CD4-positive, alpha-beta T cell (primary cell): ENCODE measurements around the gene GJA8. TPM values are rescaled to one million over a fixed set of nuclear protein-coding genes. Genes with fewer than 3 reads are reported as not detected.

Experiments
- ATAC-seq: fragments of 200-7000 bp; cut with Tn5 transposase; one replicate; pipeline ENCODE4 v1.10.0; 2022; ENCODE audit warnings: mild to moderate bottlenecking; ENCODE audit not compliant: poor library complexity
- CTCF ChIA-PET: fragments of 350-600 bp; sonication (Branson Sonifier 250); formaldehyde crosslinking; loops from one replicate; lab custom pipeline; 2021; ENCODE audit warnings: antibody characterized with exemption, inconsistent platforms; lab: Charles Lee
- POLR2A ChIA-PET: fragments of 350-600 bp; sonication (Branson Sonifier 250); formaldehyde crosslinking; loops from one replicate; lab custom pipeline; 2021; ENCODE audit warnings: antibody characterized with exemption, inconsistent platforms; lab: Charles Lee
- DNase-seq, 14 experiments: peaks; one replicate each; pipeline ENCODE4 v3.0.0-alpha.2; 2013 to 2020; ENCODE audit warnings: mixed read lengths in 2 of 14
- H3K27ac ChIP-seq, 2 donors: one replicate each; pipeline versions ENCODE4 v1.5.1 to v1.7.0; 2013; ENCODE audit warnings: low read length in 2 of 2, low read depth in 1 of 2, mild to moderate bottlenecking in 1 of 2
- H3K27me3 ChIP-seq, 2 experiments: 1 replicate in 1 of 2; 2 replicates in 1 of 2; pipeline versions ENCODE4 v1.6.1 to v1.7.0; 2013; ENCODE audit warnings: low read length in 2 of 2, control low read depth in 1 of 2, mild to moderate bottlenecking in 1 of 2, moderate library complexity in 1 of 2; ENCODE audit not compliant: insufficient read depth in 2 of 2, control insufficient read depth in 1 of 2
- H3K36me3 ChIP-seq: one replicate; pipeline ENCODE4 v1.6.1; 2013; ENCODE audit warnings: low read length, control low read depth; ENCODE audit not compliant: insufficient read depth
- H3K4me1 ChIP-seq: one replicate; pipeline ENCODE4 v1.6.1; 2013; ENCODE audit warnings: low read length, control low read depth; ENCODE audit not compliant: insufficient read depth
- H3K4me3 ChIP-seq: one replicate; pipeline ENCODE4 v1.5.1; 2013; ENCODE audit warnings: mild to moderate bottlenecking, low read length, moderate library complexity
- H3K9me3 ChIP-seq, 2 experiments: 1 replicate in 1 of 2; 2 replicates in 1 of 2; pipeline versions ENCODE4 v1.6.1 to v1.7.0; 2013; ENCODE audit warnings: low read length in 2 of 2, mild to moderate bottlenecking in 2 of 2, control low read depth in 1 of 2, moderate library complexity in 1 of 2; ENCODE audit not compliant: control insufficient read depth in 1 of 2, insufficient read depth in 1 of 2
- H3K27ac Mint-ChIP-seq: one replicate; pipeline ENCODE4 v1.8.0; 2020; ENCODE audit warnings: mixed read lengths
- H3K27me3 Mint-ChIP-seq: one replicate; pipeline ENCODE4 v1.8.0; 2021; ENCODE audit warnings: mixed read lengths
- H3K36me3 Mint-ChIP-seq: one replicate; pipeline ENCODE4 v1.8.0; 2021; ENCODE audit warnings: low read depth, mixed read lengths
- H3K4me1 Mint-ChIP-seq: one replicate; pipeline ENCODE4 v1.8.0; 2021; ENCODE audit warnings: low read depth, mixed read lengths
- H3K4me3 Mint-ChIP-seq: one replicate; pipeline ENCODE4 v1.8.0; 2020; ENCODE audit warnings: mild to moderate bottlenecking, mixed read lengths
- H3K9me3 Mint-ChIP-seq: one replicate; pipeline ENCODE4 v1.8.0; 2020; ENCODE audit warnings: mixed read lengths
- intact Hi-C, 2 experiments: fragments of 100-400 bp; cut with DNase I in 1 of 2; cut with micrococcal nuclease in 1 of 2; formaldehyde crosslinking; loops; one replicate each; pipeline versions ENCODE4 v1.15.1 to v1.9.0; 2023 to 2025; cut with DNase I, micrococcal nuclease
- total RNA-seq, 174 experiments: library from RNA in 2 of 174; stranded (reverse) in 2 of 174; gene quantifications; one replicate each; pipeline ENCODE4 v1.2.3 and lab custom pipeline; 2021 to 2026
- TF ChIP-seq, protein P1 (sequence below): fragments of 200-600 bp; IDR thresholded peaks from one replicate; pipeline ENCODE4 v1.8.0; 2022; ENCODE audit warnings: antibody characterized with exemption, mild to moderate bottlenecking

GJA8 gene
- total RNA-seq, 2 experiments from 2014 or later, result not detected

DNA sequence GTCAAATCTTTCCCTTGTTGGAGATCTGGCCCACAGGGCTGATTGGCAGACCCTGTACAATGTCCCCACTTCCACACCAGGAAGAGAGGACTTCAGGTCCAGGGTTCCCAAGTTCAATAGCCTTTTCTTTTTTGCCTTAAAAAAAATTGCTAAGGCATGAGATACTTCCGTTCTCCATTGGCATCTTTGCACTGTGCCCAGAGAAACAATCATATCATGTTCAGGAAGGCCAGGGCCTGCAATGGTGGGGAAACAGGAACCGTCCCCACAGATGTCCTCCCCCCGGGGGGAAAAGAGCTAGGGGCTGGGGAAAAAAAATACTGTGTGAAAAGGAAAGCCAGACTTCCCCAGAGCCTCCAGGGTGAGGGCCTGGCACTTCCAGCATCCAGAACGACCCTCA is 24.6 kb upstream of the GJA8 start:
- no peaks in the 10 kb centered on the region for H3K4me1 ChIP-seq
- Mint-ChIP-seq H3K4me1 (no peaks in the 10 kb centered on the region), H3K27ac (no peak overlapping the region), H3K27me3 (peaks cover 20% of the 10 kb centered on the region), H3K4me3 (no peak overlapping the region), H3K9me3 (no peaks in the 10 kb centered on the region), H3K36me3 (no peaks in the 10 kb centered on the region)
- CTCF ChIA-PET, result no interaction called here
- no peak overlapping the region for H3K4me3 ChIP-seq
- H3K27me3 ChIP-seq, result no peaks in the 10 kb centered on the region
- intact Hi-C loops, result no loop called here
- H3K9me3 ChIP-seq, result no peaks in the 10 kb centered on the region
- DNase-seq (no peak), ATAC-seq (no peak)
- H3K27ac ChIP-seq, result no peak overlapping the region
- H3K36me3 ChIP-seq, result no peaks in the 10 kb centered on the region
- POLR2A ChIA-PET, result no interaction called here
- TF ChIP-seq, protein P1, sequence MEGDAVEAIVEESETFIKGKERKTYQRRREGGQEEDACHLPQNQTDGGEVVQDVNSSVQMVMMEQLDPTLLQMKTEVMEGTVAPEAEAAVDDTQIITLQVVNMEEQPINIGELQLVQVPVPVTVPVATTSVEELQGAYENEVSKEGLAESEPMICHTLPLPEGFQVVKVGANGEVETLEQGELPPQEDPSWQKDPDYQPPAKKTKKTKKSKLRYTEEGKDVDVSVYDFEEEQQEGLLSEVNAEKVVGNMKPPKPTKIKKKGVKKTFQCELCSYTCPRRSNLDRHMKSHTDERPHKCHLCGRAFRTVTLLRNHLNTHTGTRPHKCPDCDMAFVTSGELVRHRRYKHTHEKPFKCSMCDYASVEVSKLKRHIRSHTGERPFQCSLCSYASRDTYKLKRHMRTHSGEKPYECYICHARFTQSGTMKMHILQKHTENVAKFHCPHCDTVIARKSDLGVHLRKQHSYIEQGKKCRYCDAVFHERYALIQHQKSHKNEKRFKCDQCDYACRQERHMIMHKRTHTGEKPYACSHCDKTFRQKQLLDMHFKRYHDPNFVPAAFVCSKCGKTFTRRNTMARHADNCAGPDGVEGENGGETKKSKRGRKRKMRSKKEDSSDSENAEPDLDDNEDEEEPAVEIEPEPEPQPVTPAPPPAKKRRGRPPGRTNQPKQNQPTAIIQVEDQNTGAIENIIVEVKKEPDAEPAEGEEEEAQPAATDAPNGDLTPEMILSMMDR, result no peak

DNA sequence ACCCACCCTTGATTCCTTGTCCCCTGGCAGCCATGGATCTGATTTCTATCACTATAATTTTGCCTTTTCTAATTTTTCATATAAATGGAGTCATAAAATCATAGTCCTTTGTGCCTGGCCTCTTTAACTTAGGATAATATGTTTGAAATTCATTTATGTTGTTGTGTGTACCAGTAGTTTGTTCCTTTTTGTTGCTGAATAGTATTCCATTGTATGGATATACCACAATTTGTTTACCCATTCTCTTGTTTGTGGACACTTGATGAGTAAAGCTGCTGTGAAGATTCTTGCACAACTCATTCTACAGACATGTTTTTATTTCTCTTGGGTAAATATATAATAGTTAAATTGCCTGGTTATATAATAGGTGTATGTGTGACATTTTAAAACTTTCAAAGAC is 22.7 kb upstream of the GJA8 start:
- Histone ChIP-seq H3K4me3 (no peak overlapping the region), H3K36me3 (no peaks in the 10 kb centered on the region), H3K27ac (no peak overlapping the region), H3K4me1 (no peaks in the 10 kb centered on the region), H3K9me3 (no peaks in the 10 kb centered on the region), H3K27me3 (no peaks in the 10 kb centered on the region)
- TF ChIP-seq, protein P1, result no peak
- ChIA-PET CTCF (no interaction called here), POLR2A (no interaction called here)
- Mint-ChIP-seq H3K27me3 (peaks cover 20% of the 10 kb centered on the region), H3K9me3 (no peaks in the 10 kb centered on the region), H3K4me3 (no peak overlapping the region), H3K27ac (no peak overlapping the region), H3K36me3 (no peaks in the 10 kb centered on the region), H3K4me1 (no peaks in the 10 kb centered on the region)
- intact Hi-C loops, result no loop called here
- no peak for DNase-seq
- no peak for ATAC-seq

DNA sequence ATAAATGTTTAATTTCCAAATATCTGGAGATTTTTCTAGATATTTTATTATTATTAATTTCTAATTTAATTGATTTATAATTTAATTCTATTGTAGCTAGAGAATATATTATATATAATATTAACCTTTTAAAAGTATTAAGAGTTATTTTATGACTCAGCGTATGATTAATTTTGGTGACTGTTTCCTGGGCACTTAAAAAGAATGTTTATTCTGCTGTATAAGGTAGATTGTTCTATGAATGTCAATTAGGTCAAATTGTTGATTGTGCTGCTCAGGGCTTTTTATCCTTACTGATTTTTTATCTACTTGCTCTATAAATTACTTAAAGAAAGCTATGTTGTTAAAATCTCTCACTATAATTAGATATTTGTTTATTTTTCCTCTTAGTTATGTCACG is 20.1 kb upstream of the GJA8 start:
- POLR2A ChIA-PET, result no interaction called here
- TF ChIP-seq, protein P1, result no peak

More for the DNA sequence above, 20.1 kb upstream of the GJA8 start:
- H3K27me3 Mint-ChIP-seq, result peaks cover 13% of the 10 kb centered on the region
- Histone ChIP-seq H3K36me3 (no peaks in the 10 kb centered on the region), H3K27ac (no peak overlapping the region), H3K27me3 (no peaks in the 10 kb centered on the region), H3K4me3 (no peak overlapping the region), H3K9me3 (no peaks in the 10 kb centered on the region), H3K4me1 (no peaks in the 10 kb centered on the region)
- H3K27ac Mint-ChIP-seq, result no peak overlapping the region
- ATAC-seq (no peak), DNase-seq (no peak)
- no peaks in the 10 kb centered on the region for H3K4me1 Mint-ChIP-seq
- intact Hi-C loops, result no loop called here
- H3K36me3 Mint-ChIP-seq, result no peaks in the 10 kb centered on the region
- CTCF ChIA-PET, result interaction anchor here (1.2 kb wide), 1 partner anchor 10 kb away, joined by 3 read pairs; no protein-coding TSS in a partner anchor
- no peaks in the 10 kb centered on the region for H3K9me3 Mint-ChIP-seq
- no peak overlapping the region for H3K4me3 Mint-ChIP-seq
